Prostate gland (tissue), 2 donors: Measurements from ENCODE around the gene NUFIP1.

ENCODE experiments used
- CTCF ChIP-seq, 4 experiments: fragments of 200-600 bp in 2 of 4; fragments of 450-650 bp in 2 of 4; sonication (generic) in 2 of 4; IDR thresholded peaks; 1 replicate in 3 of 4; 2 replicates in 1 of 4; pipeline ENCODE4 v1.5.1; 2016 to 2019; ENCODE audit warnings: antibody characterized with exemption in 4 of 4, mild to moderate bottlenecking in 2 of 4, moderate library complexity in 2 of 4
- POLR2A ChIP-seq: fragments of 450-650 bp; IDR thresholded peaks from one replicate; pipeline ENCODE4 v1.6.1; 2016; ENCODE audit warnings: antibody characterized with exemption, mild to moderate bottlenecking
- POLR2AphosphoS5 ChIP-seq: sonication (generic); formaldehyde crosslinking; IDR thresholded peaks from one replicate; pipeline ENCODE4 v1.6.1; 2017; ENCODE audit warnings: antibody characterized with exemption

GRCh38 chr13:44906230-44906629 lies 83.0 kb downstream of the NUFIP1 start:
- no peak for TF ChIP-seq POLR2A
- no peak for TF ChIP-seq CTCF (IDR thresholded peaks at IDR 0.05)
- no peak for TF ChIP-seq POLR2AphosphoS5
